T follicular helper cell (primary cell): ENCODE data around the gene NRG2.

ENCODE experiments used
- DNase-seq: peaks from one replicate; pipeline ENCODE4 v3.0.0-alpha.2; 2020; ENCODE audit warnings: low read depth

The NRG2 gene

GRCh38 chr5:139811274-139811607, 231.9 kb downstream of the NRG2 start:
- no peak for DNase-seq

GRCh38 chr5:139810341-139811273, 232.5 kb downstream of the NRG2 start:
- no peak for DNase-seq

GRCh38 chr5:139809331-139809810, 233.7 kb downstream of the NRG2 start:
- DNase-seq: no peak

GRCh38 chr5:139808481-139809330, 234.4 kb downstream of the NRG2 start:
- DNase-seq: no peak

- DNase-seq: no peak
Observed at GRCh38 chr5:139807647-139808030, 235.5 kb downstream of the NRG2 start.

- DNase-seq: no peak
Observed at GRCh38 chr5:139806726-139807646, 236.1 kb downstream of the NRG2 start.

GRCh38 chr5:139806111-139806510, 237.0 kb downstream of the NRG2 start:
- no peak for DNase-seq

GRCh38 chr5:139805545-139805944, 237.6 kb downstream of the NRG2 start:
- DNase-seq: no peak

GRCh38 chr5:139804800-139805397, 238.2 kb downstream of the NRG2 start:
- DNase-seq: no peak

GRCh38 chr5:139803978-139804377, 239.1 kb downstream of the NRG2 start:
- DNase-seq: no peak

- DNase-seq: no peak
Observed at GRCh38 chr5:139799359-139799758, 243.7 kb downstream of the NRG2 start.

GRCh38 chr5:139798883-139799282, 244.2 kb downstream of the NRG2 start:
- no peak for DNase-seq

- no peak for DNase-seq
Observed at GRCh38 chr5:139797856-139798510, 245.1 kb downstream of the NRG2 start.

- DNase-seq: no peak
Observed at GRCh38 chr5:139797335-139797734, 245.8 kb downstream of the NRG2 start.
